GM18870 (cell line): ENCODE data around the gene ADAMTS4.

ENCODE experiments used
- ATAC-seq: cut with Tn5 transposase; IDR thresholded peaks from one replicate; pipeline ENCODE4 v1.9.1; 2021; ENCODE audit warnings: moderate library complexity; ENCODE audit not compliant: unreplicated experiment

Gene ADAMTS4

GRCh38 chr1:161175771-161176453 lies 22.9 kb downstream of the ADAMTS4 start:
- no peak for ATAC-seq

- ATAC-seq: no peak
These were observed 23.9 kb downstream of the ADAMTS4 start for GRCh38 chr1:161174911-161175310.

- ATAC-seq: no peak
These were observed 25.1 kb downstream of the ADAMTS4 start for GRCh38 chr1:161173711-161174110.

- ATAC-seq: no peak
These were observed 26.0 kb downstream of the ADAMTS4 start for GRCh38 chr1:161172776-161173376.

- no peak for ATAC-seq
These were observed 26.5 kb downstream of the ADAMTS4 start for GRCh38 chr1:161172349-161172748.

- ATAC-seq: no peak
These were observed 27.2 kb downstream of the ADAMTS4 start for GRCh38 chr1:161171696-161172095.

GRCh38 chr1:161171191-161171590 lies 27.7 kb downstream of the ADAMTS4 start:
- no peak for ATAC-seq

- no peak for ATAC-seq
These were observed 29.9 kb downstream of the ADAMTS4 start for GRCh38 chr1:161168906-161169305.

- ATAC-seq: no peak
These were observed 31.9 kb downstream of the ADAMTS4 start for GRCh38 chr1:161166669-161167548.

GRCh38 chr1:161165742-161166668 lies 32.8 kb downstream of the ADAMTS4 start, which contains the start of gene PPOX:
Gene PPOX, plus strand, starts transcription at chr1:161166426. Its CDS starts 422 bp downstream, at chr1:161166848.
- ATAC-seq: peak; percentile 90

GRCh38 chr1:161164901-161165610 lies 33.8 kb downstream of the ADAMTS4 start:
- ATAC-seq: no peak

GRCh38 chr1:161163793-161164192 lies 35.1 kb downstream of the ADAMTS4 start:
- no peak for ATAC-seq

- ATAC-seq: no peak
These were observed 36.0 kb downstream of the ADAMTS4 start for GRCh38 chr1:161162806-161163205.

- no peak for ATAC-seq
These were observed 36.8 kb downstream of the ADAMTS4 start for GRCh38 chr1:161162052-161162451.

- no peak for ATAC-seq
These were observed 37.2 kb downstream of the ADAMTS4 start for GRCh38 chr1:161161652-161162051.

- ATAC-seq: no peak
These were observed 38.1 kb downstream of the ADAMTS4 start for GRCh38 chr1:161160671-161161145.

- ATAC-seq: no peak
These were observed 39.0 kb downstream of the ADAMTS4 start for GRCh38 chr1:161159913-161160243.

- ATAC-seq: no peak
These were observed 39.6 kb downstream of the ADAMTS4 start, which contains the start of gene USP21 for GRCh38 chr1:161159087-161159912. Gene USP21, plus strand, starts transcription at chr1:161159500. Its CDS starts 1,141 bp downstream, at chr1:161160641.
